ELR (cell line): ENCODE results near the gene HIVEP3.

Experiments used
- DNase-seq: peaks from one replicate; pipeline ENCODE4 v3.0.0-alpha.2; 2015; ENCODE audit warnings: low read depth

The HIVEP3 gene

DNA sequence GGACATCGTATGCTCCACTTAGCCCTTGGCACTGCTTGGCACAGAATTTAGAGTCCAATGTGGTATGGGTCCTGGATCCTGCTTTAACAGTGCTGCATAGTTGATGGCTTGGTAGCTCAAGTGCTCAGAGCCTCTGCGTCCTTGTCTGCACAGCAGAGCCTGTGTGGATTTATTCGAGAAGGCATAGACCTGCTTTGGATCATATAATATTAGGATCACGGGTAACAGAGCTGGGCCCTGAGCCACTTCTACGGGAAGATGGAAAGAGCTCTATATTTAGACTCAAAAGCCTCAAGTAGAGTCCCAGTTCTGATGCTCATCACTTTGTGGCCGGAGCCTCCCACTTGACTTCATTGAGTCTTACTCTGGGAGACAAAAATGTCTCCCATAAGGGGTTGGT lies 269.9 kb downstream of the HIVEP3 start:
- DNase-seq, result no peak

DNA sequence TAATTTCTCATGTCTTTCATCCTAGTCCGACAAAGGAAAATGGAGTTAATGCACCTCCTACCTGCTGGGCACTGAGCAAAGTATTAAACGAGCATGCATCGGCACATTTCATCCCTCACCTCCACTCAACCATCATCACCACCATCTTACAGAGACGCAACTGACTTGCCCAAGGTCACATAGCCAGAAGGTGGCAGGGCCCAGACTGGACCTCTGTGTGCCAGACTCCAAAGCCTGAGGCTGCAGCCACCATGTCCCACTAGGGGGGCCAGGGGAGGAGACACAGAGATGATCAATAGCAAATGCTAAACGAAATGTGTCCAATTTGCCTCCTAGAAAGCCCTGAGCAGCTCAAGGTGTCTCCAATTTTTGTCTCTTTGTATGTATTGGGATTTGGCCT lies 270.5 kb downstream of the HIVEP3 start:
- no peak for DNase-seq

DNA sequence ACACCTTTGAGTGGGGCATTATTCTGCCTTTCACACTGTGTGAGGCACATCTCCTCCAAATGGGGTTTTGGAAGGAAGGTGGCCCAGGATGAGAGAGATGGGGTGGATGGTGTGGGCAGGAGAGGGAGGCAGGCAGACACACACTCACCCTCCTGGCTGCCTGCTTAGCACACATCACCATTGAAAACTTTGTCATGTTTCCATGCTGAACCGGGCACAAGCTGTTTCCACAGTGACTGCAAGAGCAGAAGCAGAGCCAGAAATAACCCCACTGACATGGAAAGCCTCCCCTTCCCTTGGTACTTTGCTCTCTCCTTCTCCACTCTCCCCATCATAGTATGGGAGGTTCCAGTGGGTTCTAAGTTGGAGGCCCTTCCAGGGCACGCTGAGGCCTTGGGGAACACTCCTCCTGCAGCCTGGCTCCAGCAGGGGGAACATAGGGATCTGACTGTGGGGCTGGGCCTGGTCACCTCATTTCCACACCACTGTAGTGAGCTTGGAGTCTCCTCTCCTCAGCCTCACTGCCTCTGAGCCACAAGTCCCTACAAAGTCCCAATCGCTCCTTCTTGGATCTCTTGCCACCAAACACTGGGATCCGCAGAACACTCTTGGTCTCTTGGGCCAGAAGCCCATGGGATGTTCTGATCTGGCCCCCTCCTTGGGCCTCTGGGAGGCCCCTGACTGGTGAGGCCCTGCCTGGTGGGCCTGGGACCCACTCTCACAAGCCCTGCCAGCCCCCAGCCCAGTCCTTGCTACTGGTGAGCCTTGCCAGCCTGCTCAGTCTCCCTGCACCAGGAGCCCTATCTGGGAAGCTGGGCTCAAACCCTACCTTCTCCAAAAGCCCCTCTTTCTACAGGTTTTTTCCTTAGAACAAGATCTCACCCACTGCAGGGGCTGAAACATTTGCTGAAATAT lies 271.2 kb downstream of the HIVEP3 start:
- no peak for DNase-seq

GRCh38 chr1:41646186-41646585 lies 272.5 kb downstream of the HIVEP3 start:
- no peak for DNase-seq

DNA sequence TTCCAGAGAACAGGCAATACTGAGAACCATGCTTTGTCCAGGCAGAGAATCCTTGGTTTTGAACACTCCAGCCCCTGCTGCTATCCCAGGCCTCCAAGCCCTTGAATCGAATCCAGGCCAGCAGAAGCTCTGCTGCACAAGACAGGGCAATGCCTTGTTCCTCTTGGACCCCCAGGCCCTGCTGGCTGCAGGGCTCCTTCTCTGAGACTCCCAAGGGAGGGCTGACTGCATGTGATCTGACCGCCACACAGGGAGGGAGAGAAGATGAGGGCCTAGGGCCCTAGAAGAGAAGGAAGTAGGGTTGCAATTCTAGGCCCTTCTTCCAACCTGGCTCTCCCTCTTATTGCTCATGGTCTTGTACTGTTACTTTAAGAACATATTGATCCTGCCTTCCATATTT lies 273.7 kb downstream of the HIVEP3 start:
- DNase-seq, result no peak

DNA sequence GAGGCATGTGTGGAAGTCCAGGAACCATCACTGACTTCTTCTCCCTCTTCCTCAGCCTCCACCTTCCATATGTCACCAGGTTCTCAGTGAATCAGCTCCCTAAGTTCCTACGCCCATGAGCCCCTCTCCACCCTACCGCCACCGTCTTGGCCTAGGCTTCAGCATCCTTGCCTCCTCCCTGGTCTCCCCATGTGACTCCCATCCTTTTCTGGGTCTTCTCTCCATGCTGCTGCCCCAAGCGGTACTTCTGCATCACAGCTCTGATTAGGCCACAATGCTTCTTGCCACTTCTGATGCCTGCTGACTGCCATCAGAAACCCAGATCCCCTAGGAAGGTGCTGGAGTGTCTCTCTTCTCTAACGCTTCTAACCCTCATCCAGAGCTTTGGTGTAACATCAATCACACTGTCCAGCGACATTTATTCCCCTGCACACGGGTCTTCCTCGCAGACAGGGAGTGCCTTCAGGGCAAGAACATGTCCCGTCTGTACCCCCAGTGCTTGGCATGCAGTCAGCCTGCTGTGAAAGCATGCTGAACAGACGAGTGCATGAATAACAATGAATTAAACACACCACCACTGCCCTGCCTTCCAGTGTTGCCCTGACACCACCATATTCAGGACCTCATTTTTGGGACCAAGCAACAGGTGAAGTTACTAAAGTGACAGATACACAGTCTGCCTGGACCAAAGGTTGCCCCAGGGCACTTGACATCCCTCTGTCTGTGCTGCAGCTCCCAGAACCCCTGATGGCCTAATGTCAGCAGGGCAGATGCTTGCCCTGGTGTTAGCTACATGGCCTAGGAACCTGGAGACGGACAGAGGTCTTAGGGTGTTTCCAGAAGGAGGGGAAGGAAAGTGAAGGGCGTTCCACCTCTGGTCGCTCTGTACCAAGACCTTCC lies 275.6 kb downstream of the HIVEP3 start:
- DNase-seq, result no peak

- no peak for DNase-seq
Observed at GRCh38 chr1:41641941-41642527, 276.7 kb downstream of the HIVEP3 start.

DNA sequence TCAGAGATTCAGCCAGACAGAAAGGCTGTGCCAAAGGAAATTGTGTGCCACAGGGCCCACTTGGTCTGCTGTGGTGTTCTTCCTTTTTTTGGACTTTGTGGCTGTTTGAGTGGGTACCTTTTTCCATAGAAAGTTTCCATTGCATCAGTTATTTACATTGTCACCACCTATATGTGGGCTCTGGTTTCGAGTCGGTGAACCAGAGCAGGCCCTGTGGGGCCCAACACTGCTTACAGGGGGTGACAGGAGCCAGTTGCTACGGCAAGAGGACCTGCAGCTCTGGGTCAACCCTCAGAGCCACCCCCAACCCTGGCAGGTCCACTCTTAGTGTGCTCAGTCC lies 277.3 kb downstream of the HIVEP3 start:
- no peak for DNase-seq

DNA sequence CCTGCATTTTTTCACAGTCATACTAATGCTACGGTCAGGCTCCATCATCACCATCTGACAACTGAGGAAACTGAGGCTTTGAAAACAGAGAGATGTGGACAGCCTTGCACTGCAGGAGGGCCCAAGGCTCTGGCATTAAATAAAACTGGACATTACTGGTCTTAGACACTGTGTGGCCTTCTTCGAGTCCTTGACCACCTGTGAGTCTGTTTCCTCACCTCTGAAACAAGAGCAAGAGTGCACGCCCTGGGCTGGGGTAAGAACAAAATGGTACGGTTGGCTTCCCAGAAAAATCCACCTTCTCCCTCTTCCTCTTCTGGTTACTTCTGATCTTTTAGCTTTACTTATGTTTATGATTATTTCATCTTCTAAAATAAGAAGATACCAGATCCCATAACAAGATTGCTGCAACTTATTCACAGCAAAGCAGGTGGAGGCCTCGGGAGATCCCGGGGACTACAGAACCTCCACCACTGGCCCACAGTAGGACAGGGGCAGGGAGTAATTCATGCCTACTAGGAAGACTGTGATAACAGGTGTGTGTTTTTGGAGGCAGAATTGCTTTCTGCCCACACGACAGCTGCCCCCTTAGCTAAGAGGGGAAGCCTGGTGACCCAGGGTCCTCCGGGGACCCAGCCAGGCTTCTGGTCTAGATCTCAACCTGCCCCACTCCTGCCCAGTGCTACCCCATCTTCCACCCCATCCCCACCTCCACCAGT lies 277.8 kb downstream of the HIVEP3 start:
- DNase-seq, result no peak

DNA sequence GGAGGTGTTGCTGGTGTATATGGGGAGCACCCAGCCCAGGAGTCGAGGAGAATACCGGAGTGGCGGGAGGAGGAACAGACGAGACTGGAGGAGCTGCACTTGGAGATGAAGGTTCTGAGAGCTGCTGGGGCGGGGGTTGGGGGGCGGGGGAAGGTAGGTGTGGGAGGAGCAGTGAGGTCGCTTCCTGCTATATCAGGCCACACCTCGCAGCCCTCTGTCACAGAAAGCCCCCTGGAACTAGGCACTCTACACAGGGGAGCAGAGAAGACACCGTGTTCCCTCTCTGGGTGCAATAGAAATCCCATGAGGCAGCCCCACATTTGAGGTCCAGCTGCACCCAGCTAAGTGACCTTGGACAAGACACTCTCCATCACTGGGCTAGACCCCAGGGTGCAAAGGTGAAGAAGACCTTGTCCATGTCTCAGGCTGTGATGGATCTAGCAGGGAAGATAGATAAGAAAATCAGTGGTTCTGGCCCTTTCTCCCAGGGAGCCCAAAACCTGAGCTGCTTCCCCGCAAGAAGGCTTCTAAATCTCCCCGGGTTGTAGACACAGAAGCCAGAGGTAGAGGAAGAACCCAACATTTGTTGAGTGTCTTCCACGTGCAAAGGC lies 278.5 kb downstream of the HIVEP3 start:
- no peak for DNase-seq

- DNase-seq, result peak; percentile 87
Observed at GRCh38 chr1:41639332-41639936, 279.3 kb downstream of the HIVEP3 start.

DNA sequence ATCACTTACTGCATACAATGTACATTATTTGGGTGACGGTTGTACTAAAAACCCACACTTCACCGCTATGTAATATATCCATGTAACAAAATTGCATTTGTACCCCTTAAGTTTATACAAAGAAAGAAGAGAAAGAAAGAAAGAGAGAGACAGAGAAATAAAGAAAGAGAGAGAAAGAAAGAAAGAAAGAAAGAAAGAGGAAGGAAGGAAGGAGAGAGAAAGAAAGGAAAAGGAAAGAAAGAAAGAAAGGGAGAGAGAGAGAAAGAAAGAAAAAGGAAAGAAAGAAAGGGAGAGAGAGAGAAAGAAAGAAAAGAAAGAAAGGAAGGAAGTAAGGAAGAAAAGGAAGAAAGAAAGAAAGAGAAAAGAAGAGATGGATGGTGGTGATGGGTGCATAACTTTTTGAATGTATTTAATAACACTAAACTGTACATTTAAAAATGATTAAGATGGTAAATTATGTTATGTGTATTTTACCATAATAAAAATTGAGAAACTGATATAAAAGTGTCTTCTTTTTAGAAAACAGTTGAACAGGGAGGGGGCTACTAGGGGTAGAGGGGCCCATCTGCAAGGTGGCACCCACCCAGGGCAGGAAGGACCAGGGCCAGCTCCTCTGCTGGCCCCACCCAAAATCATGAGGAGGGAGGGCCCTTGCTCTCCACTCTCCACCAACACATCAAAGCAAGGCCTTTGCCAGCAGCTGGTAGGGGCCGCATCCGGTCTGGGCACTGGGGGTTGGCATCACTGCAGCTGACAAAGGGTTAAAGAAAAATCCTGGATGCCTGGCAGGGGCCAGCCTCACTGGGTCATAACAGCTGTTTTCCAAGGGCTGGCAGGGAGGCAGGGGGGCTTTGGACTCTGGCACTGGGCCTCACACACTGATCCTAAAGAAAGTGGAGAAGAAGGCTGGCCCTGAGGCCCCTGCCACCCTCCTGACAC lies 280.4 kb downstream of the HIVEP3 start:
- DNase-seq, result no peak

DNA sequence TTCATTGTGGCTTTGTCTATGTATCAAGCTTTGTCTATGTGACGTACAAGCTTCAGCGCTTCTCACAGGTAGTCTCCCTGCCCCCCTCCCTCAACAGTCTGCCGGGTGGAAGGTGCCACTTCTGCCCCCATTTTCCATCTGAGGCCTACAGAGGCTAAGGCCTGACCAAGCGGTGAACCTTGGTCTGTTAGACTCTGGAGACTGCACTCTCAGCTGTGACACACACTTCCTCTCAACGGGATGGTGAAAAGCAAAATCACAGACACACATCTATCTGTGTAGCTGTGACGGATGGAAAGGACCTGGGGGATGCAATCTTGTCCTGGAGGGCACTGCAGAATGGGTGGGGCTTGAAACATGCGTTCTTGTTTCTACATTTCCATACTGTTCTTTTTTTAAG lies 281.4 kb downstream of the HIVEP3 start:
- no peak for DNase-seq

DNA sequence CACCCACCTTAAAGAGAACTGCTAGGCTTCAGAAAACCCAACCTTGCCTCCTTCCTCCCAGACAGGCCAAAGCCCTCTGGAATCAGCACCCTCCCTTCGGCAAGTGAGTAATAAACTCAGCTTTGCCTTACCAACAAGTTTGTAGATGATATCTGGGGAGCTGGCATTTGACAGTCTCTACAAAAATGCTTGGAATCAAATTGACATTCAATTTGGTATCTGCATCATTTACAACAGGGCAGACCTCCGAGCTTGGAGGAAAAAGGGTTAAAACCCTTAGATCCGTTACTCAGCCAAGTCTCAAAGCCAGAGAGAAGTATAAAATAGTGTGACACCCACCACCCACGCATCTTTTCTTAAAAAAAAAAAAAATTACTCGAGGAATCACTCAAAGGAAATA lies 285.0 kb downstream of the HIVEP3 start:
- peak; percentile 34 for DNase-seq

GRCh38 chr1:41632781-41633575 lies 285.7 kb downstream of the HIVEP3 start:
- DNase-seq, result no peak

DNA sequence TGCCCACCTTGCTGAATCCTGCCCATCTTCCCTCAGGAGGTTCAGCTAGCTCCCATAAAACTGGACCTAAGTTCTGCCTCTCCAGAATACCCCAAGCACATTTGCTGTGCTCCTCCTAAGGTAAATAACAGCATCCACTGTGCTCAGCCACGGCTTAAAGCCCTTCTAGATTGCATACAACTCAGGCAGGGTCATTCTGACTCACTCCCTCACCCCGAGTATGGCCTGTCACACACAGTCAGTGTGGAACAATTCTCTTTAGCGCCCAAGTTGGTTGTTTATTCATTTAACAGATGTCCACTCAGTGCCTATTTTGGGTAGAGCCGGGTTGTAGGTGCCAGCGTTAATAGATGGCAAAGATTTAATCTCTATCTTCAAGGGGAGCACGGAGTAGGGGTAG lies 286.8 kb downstream of the HIVEP3 start:
- peak; percentile 85 for DNase-seq

GRCh38 chr1:41631154-41631553 lies 287.6 kb downstream of the HIVEP3 start:
- DNase-seq, result no peak

DNA sequence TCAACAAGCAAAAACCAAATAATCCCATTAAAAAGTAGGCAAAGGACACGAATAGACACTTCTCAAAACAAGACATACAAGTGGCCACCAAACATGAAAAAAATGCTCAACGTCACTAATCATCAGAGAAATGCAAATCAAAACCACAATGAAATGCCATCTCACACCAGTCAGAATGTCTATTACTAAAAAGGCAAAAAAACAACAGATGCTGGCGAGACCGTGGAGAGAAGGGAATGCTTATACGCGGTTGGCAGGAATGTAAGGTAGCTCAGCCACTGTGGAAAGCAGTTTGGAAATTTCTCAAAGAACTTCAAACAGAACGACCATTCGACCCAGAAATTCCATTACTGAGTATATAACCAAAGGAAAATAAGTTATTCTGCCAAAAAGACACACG lies 289.2 kb downstream of the HIVEP3 start:
- peak; percentile 85 for DNase-seq

DNA sequence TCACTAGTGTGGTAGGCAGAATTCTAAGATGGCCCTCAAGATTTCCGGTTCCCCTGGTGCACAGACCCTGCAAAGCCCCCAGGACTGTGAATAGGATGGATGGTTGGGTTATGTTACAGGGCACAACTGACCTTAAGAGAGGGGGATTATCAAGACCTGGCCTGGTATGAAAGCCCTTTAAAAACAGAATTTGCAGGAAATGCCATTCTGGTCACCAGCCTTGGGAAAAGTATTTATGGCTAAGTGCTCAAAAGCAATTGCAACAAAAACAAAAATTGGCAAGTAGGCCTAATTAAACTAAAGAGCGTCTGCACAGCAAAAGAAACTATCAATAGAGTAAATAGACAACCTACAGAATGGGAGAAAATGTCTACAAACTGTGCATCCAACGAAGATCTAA lies 289.6 kb downstream of the HIVEP3 start:
- no peak for DNase-seq
